Activated CD8-positive, alpha-beta memory T cell treated with anti-CD3 and anti-CD28 coated beads for 48 hours (primary cell): ENCODE data around the gene PHF10.
"Not testable (repeated sequence)": the region's sequence is repeated elsewhere in the genome, so short reads cannot be mapped to it uniquely, and the experiment has no call there.

Experiments used
- DNase-seq, 3 experiments: peaks; one replicate each; pipeline ENCODE4 v3.0.0-alpha.2; 2020; ENCODE audit warnings: low read depth in 2 of 3, low spot score in 2 of 3

PHF10 gene

GRCh38 chr6:169724494-169725124 lies at the start of gene PHF10:
Gene PHF10, minus strand, starts transcription at chr6:169724500. Its CDS starts 569 bp downstream, at chr6:169723931.
- peak; percentile 44 to 59 (median 48) for DNase-seq

GRCh38 chr6:169766921-169767736 lies 42.8 kb upstream of the PHF10 start:
- DNase-seq: no peak

GRCh38 chr6:169766232-169766631 lies 41.9 kb upstream of the PHF10 start:
- DNase-seq: no peak

- DNase-seq: not testable (repeated sequence)
Observed at GRCh38 chr6:169765789-169766188, 41.5 kb upstream of the PHF10 start.

GRCh38 chr6:169763881-169764280 lies 39.6 kb upstream of the PHF10 start:
- DNase-seq: no peak

- no peak for DNase-seq
Observed at GRCh38 chr6:169763308-169763707, 39.0 kb upstream of the PHF10 start.

- no peak for DNase-seq
Observed at GRCh38 chr6:169755162-169755561, 30.9 kb upstream of the PHF10 start.

GRCh38 chr6:169752074-169752623 lies 27.8 kb upstream of the PHF10 start:
- DNase-seq: no peak

- peak; percentile 88 to 94 (median 92) for DNase-seq
Observed at GRCh38 chr6:169751242-169752073, 27.2 kb upstream of the PHF10 start, which contains the start of the genes DYNLT2 and ERMARD. Gene DYNLT2, minus strand, starts transcription at chr6:169751572. Its CDS starts 114 bp downstream, at chr6:169751458. Gene ERMARD, plus strand, starts transcription at chr6:169751622. Its CDS starts 36 bp downstream, at chr6:169751658.

- no peak for DNase-seq
Observed at GRCh38 chr6:169746556-169746955, 22.3 kb upstream of the PHF10 start.

GRCh38 chr6:169745405-169745804 lies 21.1 kb upstream of the PHF10 start:
- no peak for DNase-seq

- DNase-seq: no peak
Observed at GRCh38 chr6:169741344-169741743, 17.0 kb upstream of the PHF10 start.

GRCh38 chr6:169738976-169739529 lies 14.8 kb upstream of the PHF10 start:
- DNase-seq: no peak

GRCh38 chr6:169738204-169738975 lies 14.1 kb upstream of the PHF10 start:
- no peak for DNase-seq

GRCh38 chr6:169729961-169730360 lies 5.7 kb upstream of the PHF10 start:
- DNase-seq: no peak

- DNase-seq: no peak
Observed at GRCh38 chr6:169726963-169727362, 2.7 kb upstream of the PHF10 start.

- no peak for DNase-seq
Observed at GRCh38 chr6:169726049-169726400, 1.7 kb upstream of the PHF10 start.

- DNase-seq: no peak
Observed at GRCh38 chr6:169725125-169726048, 1.1 kb upstream of the PHF10 start.

- DNase-seq: peak in 1 of 3 experiments; percentile 12
Observed at GRCh38 chr6:169723991-169724493, 258 bp downstream of the PHF10 start.
